Panc1 (cell line): Measurements from ENCODE around the gene LSM2. TPM values are rescaled to one million over a fixed set of nuclear protein-coding genes. Genes with fewer than 3 reads are reported as not detected.
"Not testable (repeated sequence)": the region's sequence is repeated elsewhere in the genome, so short reads cannot be mapped to it uniquely, and the experiment has no call there.

ENCODE experiments used
- ATAC-seq: fragments of 200-7000 bp; cut with Tn5 transposase; 2 replicates; pipeline ENCODE4 v1.9.1; 2020; ENCODE audit warnings: mild to moderate bottlenecking, moderate library complexity
- BruUV-seq: library from RNA; stranded (reverse); fragments of 400-500 nt; replicated peaks from 2 replicates; lab custom pipeline; 2021; lab: Mats Ljungman, UMichigan
- CTCF ChIA-PET: fragments of 300-600 bp; sonication (Branson Sonifier 250); formaldehyde crosslinking; loops from one replicate; lab custom pipeline; 2022; ENCODE audit warnings: antibody characterized with exemption; lab: Charles Lee
- POLR2A ChIA-PET: fragments of 300-600 bp; sonication (Branson Sonifier 250); formaldehyde crosslinking; loops from one replicate; lab custom pipeline; 2022; ENCODE audit warnings: antibody characterized with exemption; lab: Charles Lee
- DNase-seq: peaks from one replicate; pipeline ENCODE4 v3.0.0-alpha.2; 2010; ENCODE audit warnings: low read depth, low spot score
- H3K27ac ChIP-seq: 2 replicates; pipeline ENCODE4 v1.5.1; 2011; ENCODE audit warnings: mild to moderate bottlenecking, low read length, inconsistent platforms
- H3K27me3 ChIP-seq: fragments of 200-500 bp; sonication (Bioruptor generic); 2 replicates; pipeline ENCODE4 v1.6.0; 2014; ENCODE audit warnings: low read length, inconsistent platforms; ENCODE audit not compliant: control insufficient read depth, insufficient read depth
- H3K36me3 ChIP-seq: fragments of 200-500 bp; sonication (Bioruptor generic); 2 replicates; pipeline ENCODE4 v1.5.1; 2014; ENCODE audit warnings: inconsistent platforms, mild to moderate bottlenecking, low read length, moderate library complexity; ENCODE audit not compliant: control insufficient read depth, insufficient read depth
- H3K4me1 ChIP-seq: 2 replicates; pipeline ENCODE4 v1.5.1; 2011; ENCODE audit warnings: inconsistent platforms, mild to moderate bottlenecking, low read length, moderate library complexity; ENCODE audit not compliant: control insufficient read depth, insufficient read depth
- H3K4me3 ChIP-seq, 2 experiments: 2 replicates each; pipeline ENCODE4 v1.5.1; 2011 to 2012; ENCODE audit warnings: low read depth in 2 of 2, low read length in 2 of 2, mild to moderate bottlenecking in 2 of 2, inconsistent platforms in 1 of 2, moderate library complexity in 1 of 2
- H3K9me3 ChIP-seq: fragments of 200-500 bp; sonication (Bioruptor generic); 2 replicates; pipeline ENCODE4 v1.5.1; 2014; ENCODE audit warnings: low read depth, mild to moderate bottlenecking, inconsistent platforms, low read length, moderate library complexity; ENCODE audit not compliant: control insufficient read depth, insufficient read depth
- CTCF ChIP-seq: fragments of 450-650 bp; IDR thresholded peaks from 2 replicates; pipeline ENCODE4 v1.5.1; 2017; ENCODE audit warnings: mild to moderate bottlenecking
- POLR2AphosphoS5 ChIP-seq: IDR thresholded peaks from 2 replicates; pipeline ENCODE4 v1.6.1; 2012; ENCODE audit warnings: mild to moderate bottlenecking, low read depth, low read length, moderate library complexity
- REST ChIP-seq, 2 experiments: IDR thresholded peaks; 2 replicates each; pipeline ENCODE4 v1.6.1; 2011 to 2012; ENCODE audit warnings: low read depth in 2 of 2, control low read depth in 1 of 2, low read length in 1 of 2, mild to moderate bottlenecking in 1 of 2, moderate library complexity in 1 of 2; ENCODE audit not compliant: insufficient read depth in 1 of 2
- SIN3A ChIP-seq: IDR thresholded peaks from 2 replicates; pipeline ENCODE4 v1.6.1; 2012; ENCODE audit warnings: low read depth, mild to moderate bottlenecking, low read length, moderate library complexity, borderline replicate concordance; ENCODE audit not compliant: insufficient read depth
- TCF7L2 ChIP-seq: IDR thresholded peaks from 2 replicates; pipeline ENCODE4 v1.6.1; 2011; ENCODE audit warnings: mild to moderate bottlenecking, low read depth, low read length, inconsistent platforms
- in situ Hi-C: cut with HindIII; loops from 2 replicates; pipeline ENCODE4 v1.10.0; 2016; ENCODE audit warnings: low sequenced_read_pairs, low pct_unique_long_range_greater_than_20kb
- intact Hi-C: fragments of 100-400 bp; cut with micrococcal nuclease; formaldehyde crosslinking; loops from one replicate; pipeline ENCODE4 v1.10.0; 2022; ENCODE audit not compliant: unreplicated experiment
- total RNA-seq: library from RNA; stranded (reverse); gene quantifications from one replicate; pipeline ENCODE4 v1.2.1, GENCODE V29; 2021; ENCODE audit not compliant: unreplicated experiment

LSM2 gene
- total RNA-seq, 1 experiment from 2014 or later: 89.7 TPM

- in situ Hi-C loops (no loop called here), intact Hi-C loops (loop anchor here (10.0 kb wide), 1 partner anchor 51 kb away; the partner anchor contains the start of gene VWA7)
- no peak for DNase-seq
- BruUV-seq: no TSS peak
- ChIA-PET CTCF (no interaction called here), POLR2A (no interaction called here)
- H3K4me1 ChIP-seq: peaks cover 30% of the 10 kb centered on the region
- no peaks in the 10 kb centered on the region for H3K9me3 ChIP-seq
- peak overlapping the region; percentile 67; the same call in 1 of the 2 replicates for H3K27ac ChIP-seq
- H3K27me3 ChIP-seq: no peaks in the 10 kb centered on the region
- ATAC-seq: no peak
- H3K36me3 ChIP-seq: no peaks in the 10 kb centered on the region; the same call in 1 of the 2 replicates
- TF ChIP-seq SIN3A (no peak), CTCF (no peak), POLR2AphosphoS5 (no peak), TCF7L2 (no peak), REST (IDR thresholded peaks at IDR 0.05; ENCODE audit: insufficient read depth in 1 of 2, low read depth in 2 of 2, low read length in 1 of 2) (no peak)
- H3K4me3 ChIP-seq: no peak overlapping the region
These were observed 18.8 kb upstream of the LSM2 start for GRCh38 chr6:31825553-31825952.

- DNase-seq, H3K27me3 ChIP-seq, H3K4me3 ChIP-seq, BruUV-seq, H3K36me3 ChIP-seq, H3K9me3 ChIP-seq, in situ Hi-C loops, ATAC-seq, CTCF ChIA-PET: not testable (repeated sequence)
- POLR2A ChIA-PET: interaction anchor here (1.1 kb wide), 1 partner anchor 96 kb away, joined by 4 read pairs; no protein-coding TSS in a partner anchor
- Histone ChIP-seq H3K4me1 (peaks cover 40% of the 10 kb centered on the region), H3K27ac (peak overlapping the region; percentile 98; the same call in 1 of the 2 replicates)
- intact Hi-C loops: loop anchor here (10.0 kb wide), 1 partner anchor 49 kb away; the partner anchor contains the start of gene VWA7
These were observed 16.9 kb upstream of the LSM2 start for GRCh38 chr6:31823592-31824196.
